ENCODE results near the gene NCK2.

NCK2 gene

DNA sequence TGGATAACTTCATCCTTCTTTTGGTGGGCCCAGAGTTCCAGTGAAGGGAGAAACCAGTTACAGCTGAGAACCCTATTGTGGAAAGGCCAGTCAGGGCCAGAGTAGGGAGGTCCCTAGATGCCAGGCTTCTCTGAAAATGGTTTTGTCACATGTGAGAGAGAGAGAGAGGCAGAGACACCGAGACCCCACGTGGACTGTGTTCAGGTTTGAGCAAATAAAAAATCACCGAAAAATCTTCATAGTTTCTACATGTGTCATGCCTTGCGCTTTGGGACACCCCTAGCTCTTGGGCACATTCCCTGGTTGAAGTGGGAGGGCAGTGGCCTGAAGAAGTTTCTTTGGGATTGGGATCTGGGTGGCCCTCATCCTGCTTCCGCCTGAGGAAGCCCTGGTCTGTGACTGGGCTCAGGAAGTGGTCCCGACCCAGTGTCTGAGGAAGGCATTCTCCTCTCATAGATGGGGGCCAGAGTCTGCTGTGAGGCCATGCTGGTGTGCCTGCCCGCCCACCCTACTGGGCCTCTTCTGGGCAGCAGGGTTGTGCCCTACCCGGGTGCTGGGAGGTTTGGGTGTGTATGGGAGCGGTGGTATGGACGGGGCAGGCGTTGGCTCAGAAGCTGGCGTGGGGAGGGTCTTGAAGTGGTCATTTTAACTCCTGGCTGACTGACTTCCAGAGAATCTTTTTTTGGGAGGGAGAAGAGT is 16.1 kb downstream of the NCK2 start:
- Histone ChIP-seq H3K27ac (ENCODE audit: low read depth, low read length) (no peak overlapping the region), H3K9me2 (replicated peaks; ENCODE audit: insufficient read depth, low read length) (no peaks in the 10 kb centered on the region), H2AFZ (ENCODE audit: low read depth, low read length, severe bottlenecking) (no peak overlapping the region), H3K79me2 (ENCODE audit: insufficient read depth, low read length) (no peaks in the 10 kb centered on the region), H4K20me1 (ENCODE audit: low read depth, low read length) (no peaks in the 10 kb centered on the region), H3K4me3 (ENCODE audit: insufficient read depth, low read length, poor library complexity, severe bottlenecking) (no peak overlapping the region), H3K9me3 (ENCODE audit: insufficient read depth, low read length) (no peaks in the 10 kb centered on the region), H3K27me3 (ENCODE audit: low read length) (no peaks in the 10 kb centered on the region), H3K4me2 (ENCODE audit: low read depth, low read length, poor library complexity, severe bottlenecking) (no peak overlapping the region), H3F3A (ENCODE audit: insufficient read depth) (no peaks in the 10 kb centered on the region), H3K36me3 (ENCODE audit: low read length) (no peaks in the 10 kb centered on the region), H3K9ac (ENCODE audit: low read length) (no peak overlapping the region)
- no peak for TF ChIP-seq EZH2phosphoT487 (conservative IDR thresholded peaks at IDR 0.05; ENCODE audit: low read length)
- TF ChIP-seq, protein P1, sequence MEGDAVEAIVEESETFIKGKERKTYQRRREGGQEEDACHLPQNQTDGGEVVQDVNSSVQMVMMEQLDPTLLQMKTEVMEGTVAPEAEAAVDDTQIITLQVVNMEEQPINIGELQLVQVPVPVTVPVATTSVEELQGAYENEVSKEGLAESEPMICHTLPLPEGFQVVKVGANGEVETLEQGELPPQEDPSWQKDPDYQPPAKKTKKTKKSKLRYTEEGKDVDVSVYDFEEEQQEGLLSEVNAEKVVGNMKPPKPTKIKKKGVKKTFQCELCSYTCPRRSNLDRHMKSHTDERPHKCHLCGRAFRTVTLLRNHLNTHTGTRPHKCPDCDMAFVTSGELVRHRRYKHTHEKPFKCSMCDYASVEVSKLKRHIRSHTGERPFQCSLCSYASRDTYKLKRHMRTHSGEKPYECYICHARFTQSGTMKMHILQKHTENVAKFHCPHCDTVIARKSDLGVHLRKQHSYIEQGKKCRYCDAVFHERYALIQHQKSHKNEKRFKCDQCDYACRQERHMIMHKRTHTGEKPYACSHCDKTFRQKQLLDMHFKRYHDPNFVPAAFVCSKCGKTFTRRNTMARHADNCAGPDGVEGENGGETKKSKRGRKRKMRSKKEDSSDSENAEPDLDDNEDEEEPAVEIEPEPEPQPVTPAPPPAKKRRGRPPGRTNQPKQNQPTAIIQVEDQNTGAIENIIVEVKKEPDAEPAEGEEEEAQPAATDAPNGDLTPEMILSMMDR (IDR thresholded peaks at IDR 0.05; ENCODE audit: insufficient read depth, low read length, poor library complexity, severe bottlenecking) = no peak

DNA sequence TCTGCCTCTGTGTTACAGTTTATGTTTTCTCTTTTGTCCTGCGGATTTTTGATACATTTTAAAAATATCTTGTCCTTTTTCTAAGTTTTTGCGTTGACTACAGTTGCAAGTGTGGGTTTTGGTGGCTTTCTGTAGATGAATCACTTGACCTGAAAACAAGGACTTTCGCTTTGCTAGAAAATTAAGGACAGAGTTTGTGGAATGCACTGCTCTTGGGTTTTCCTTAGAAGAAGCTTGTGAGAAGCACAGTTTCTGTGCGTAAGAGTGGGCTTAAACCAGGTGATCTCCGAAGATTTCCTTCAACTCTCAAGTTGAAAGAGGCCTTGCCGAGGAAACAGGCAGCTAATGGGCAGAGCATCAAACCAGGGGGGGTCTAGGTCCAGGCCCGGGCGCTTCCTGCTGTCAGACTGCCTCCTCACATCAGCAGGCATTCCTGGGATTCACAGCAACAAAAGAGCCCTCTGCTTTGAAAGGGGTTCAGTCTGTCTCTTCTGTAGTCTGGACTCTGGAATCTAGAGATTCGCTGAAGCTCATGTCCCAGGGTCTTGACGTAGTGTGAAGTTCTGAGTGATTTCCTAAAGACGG is 17.3 kb downstream of the NCK2 start:
- Histone ChIP-seq H3K27ac (ENCODE audit: low read depth, low read length) (no peak overlapping the region), H3F3A (ENCODE audit: insufficient read depth) (no peaks in the 10 kb centered on the region), H3K9ac (ENCODE audit: low read length) (no peak overlapping the region), H2AFZ (ENCODE audit: low read depth, low read length, severe bottlenecking) (no peak overlapping the region), H3K9me3 (ENCODE audit: insufficient read depth, low read length) (no peaks in the 10 kb centered on the region), H3K9me2 (replicated peaks; ENCODE audit: insufficient read depth, low read length) (no peaks in the 10 kb centered on the region), H3K36me3 (ENCODE audit: low read length) (no peaks in the 10 kb centered on the region), H4K20me1 (ENCODE audit: low read depth, low read length) (no peaks in the 10 kb centered on the region), H3K4me2 (ENCODE audit: low read depth, low read length, poor library complexity, severe bottlenecking) (no peak overlapping the region), H3K79me2 (ENCODE audit: insufficient read depth, low read length) (no peaks in the 10 kb centered on the region), H3K4me3 (ENCODE audit: insufficient read depth, low read length, poor library complexity, severe bottlenecking) (no peak overlapping the region), H3K27me3 (ENCODE audit: low read length) (no peaks in the 10 kb centered on the region)
- no peak for TF ChIP-seq EZH2phosphoT487 (conservative IDR thresholded peaks at IDR 0.05; ENCODE audit: low read length)
- TF ChIP-seq, protein P1 (IDR thresholded peaks at IDR 0.05; ENCODE audit: insufficient read depth, low read length, poor library complexity, severe bottlenecking) = no peak

DNA sequence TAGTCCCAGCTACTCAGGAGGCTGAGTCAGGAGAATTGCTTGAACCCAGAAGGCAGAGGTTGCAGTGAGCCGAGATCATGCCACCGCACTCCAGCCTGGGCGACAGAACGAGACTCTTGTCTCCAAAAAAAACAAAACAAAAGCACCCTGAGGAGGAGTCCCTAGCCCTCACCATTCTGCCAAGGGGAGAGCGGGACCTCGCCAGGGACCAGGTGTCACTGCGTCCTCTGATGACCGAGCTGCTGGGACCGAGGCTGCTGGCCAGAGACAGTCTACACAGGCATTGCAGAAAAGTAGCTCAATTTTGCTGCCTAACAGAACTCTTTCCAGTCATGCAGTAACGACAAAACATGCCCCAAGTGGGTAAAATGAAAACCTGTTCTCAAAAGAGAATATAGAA is 18.4 kb downstream of the NCK2 start:
- H3K9ac ChIP-seq (ENCODE audit: low read length) = no peak overlapping the region
- no peak for TF ChIP-seq EZH2phosphoT487 (conservative IDR thresholded peaks at IDR 0.05; ENCODE audit: low read length)
- TF ChIP-seq, protein P1 (IDR thresholded peaks at IDR 0.05; ENCODE audit: insufficient read depth, low read length, poor library complexity, severe bottlenecking) = no peak
- no peaks in the 10 kb centered on the region for H3K9me2 ChIP-seq (replicated peaks; ENCODE audit: insufficient read depth, low read length)
- H3F3A ChIP-seq (ENCODE audit: insufficient read depth) = no peaks in the 10 kb centered on the region
- H3K4me2 ChIP-seq (ENCODE audit: low read depth, low read length, poor library complexity, severe bottlenecking) = no peak overlapping the region
- H3K27ac ChIP-seq (ENCODE audit: low read depth, low read length) = no peak overlapping the region
- H3K36me3 ChIP-seq (ENCODE audit: low read length) = no peaks in the 10 kb centered on the region
- H3K9me3 ChIP-seq (ENCODE audit: insufficient read depth, low read length) = no peaks in the 10 kb centered on the region
- no peak overlapping the region for H3K4me3 ChIP-seq (ENCODE audit: insufficient read depth, low read length, poor library complexity, severe bottlenecking)
- no peaks in the 10 kb centered on the region for H3K79me2 ChIP-seq (ENCODE audit: insufficient read depth, low read length)
- H3K27me3 ChIP-seq (ENCODE audit: low read length) = no peaks in the 10 kb centered on the region
- no peak overlapping the region for H2AFZ ChIP-seq (ENCODE audit: low read depth, low read length, severe bottlenecking)
- H4K20me1 ChIP-seq (ENCODE audit: low read depth, low read length) = no peaks in the 10 kb centered on the region
